GM12878 (cell line): ENCODE data around the gene RPLP1. TPM values are rescaled to one million over a fixed set of nuclear protein-coding genes. Genes with fewer than 3 reads are reported as not detected.
A peak's percentile ranks its signal among the peaks of the same experiment; 100 is the strongest.

Source experiments
- CBFB ChIP-seq: IDR thresholded peaks from 2 replicates; pipeline ENCODE4 v1.6.1; 2016; ENCODE audit warnings: antibody characterized with exemption, low read depth
- CBX3 ChIP-seq: fragments of 200-600 bp; sonication (generic); IDR thresholded peaks from 2 replicates; pipeline ENCODE4 v1.6.1; 2016; ENCODE audit warnings: low read depth, borderline replicate concordance
- CHD2 ChIP-seq: IDR thresholded peaks from 2 replicates; pipeline ENCODE4 v1.6.1; 2011; ENCODE audit warnings: low read depth, low read length, improper control_type of control experiment, borderline replicate concordance
- CUX1 ChIP-seq: IDR thresholded peaks from 2 replicates; pipeline ENCODE4 v1.6.1; 2012; ENCODE audit warnings: improper control_type of control experiment, low read depth, low read length; ENCODE audit not compliant: insufficient replicate concordance
- EP300 ChIP-seq, 2 experiments: fragments of 150-350 bp in 1 of 2; IDR thresholded peaks; 2 replicates each; pipeline ENCODE4 v1.6.1; 2011 to 2012; ENCODE audit warnings: low read depth in 2 of 2, low read length in 2 of 2, borderline replicate concordance in 1 of 2, improper control_type of control experiment in 1 of 2, inconsistent platforms in 1 of 2; ENCODE audit not compliant: control insufficient read depth in 1 of 2
- ESRRA ChIP-seq: IDR thresholded peaks from 2 replicates; pipeline ENCODE4 v1.6.1; 2012; ENCODE audit warnings: mild to moderate bottlenecking, low read length, improper control_type of control experiment
- IRF3 ChIP-seq: fragments of 450-650 bp; IDR thresholded peaks from 2 replicates; pipeline ENCODE4 v1.6.1; 2014; ENCODE audit warnings: mild to moderate bottlenecking
- MTA2 ChIP-seq: fragments of 450-650 bp; IDR thresholded peaks from 2 replicates; pipeline ENCODE4 v1.6.1; 2016; ENCODE audit warnings: low read depth, mild to moderate bottlenecking, moderate library complexity
- MYB ChIP-seq: fragments of 150-350 bp; IDR thresholded peaks from 2 replicates; pipeline ENCODE4 v1.6.1; 2014; ENCODE audit warnings: mild to moderate bottlenecking, low read depth, low read length, borderline replicate concordance
- NKRF ChIP-seq: fragments of 450-650 bp; conservative IDR thresholded peaks from 2 replicates; pipeline ENCODE4 v1.6.1; 2017; ENCODE audit warnings: mild to moderate bottlenecking, moderate library complexity
- PAX5 ChIP-seq: IDR thresholded peaks from 2 replicates; pipeline ENCODE4 v1.6.1; 2011; ENCODE audit warnings: low read depth, low read length, borderline replicate concordance
- TCF7 ChIP-seq: IDR thresholded peaks from 2 replicates; pipeline ENCODE4 v1.6.1; 2014; ENCODE audit warnings: antibody characterized with exemption, borderline replicate concordance
- USF2 ChIP-seq: IDR thresholded peaks from 2 replicates; pipeline ENCODE4 v1.6.1; 2011; ENCODE audit warnings: low read depth, low read length, improper control_type of control experiment, borderline replicate concordance
- YY1 ChIP-seq: IDR thresholded peaks from 2 replicates; pipeline ENCODE4 v1.6.1; 2011; ENCODE audit warnings: low read depth, mild to moderate bottlenecking, low read length
- polyA plus RNA-seq, 11 experiments: library from polyadenylated mRNA; depleted of rRNA in 4 of 11; unstranded in 6 of 11; stranded (reverse) in 5 of 11; fragments of >200 nt; fragmentation: Nextera tagmentation in 4 of 11; fragmentation: Illumina TruSeq in 1 of 11; extraction: Ambion mirVana in 4 of 11; extraction: Trizol in 1 of 11; gene quantifications; 1 replicate in 1 of 11; 2 replicates in 10 of 11; pipeline versions ENCODE4 v1.2.1 to v1.2.3, GENCODE V29; 2011 to 2016; ENCODE audit warnings: inconsistent platforms in 2 of 11, missing spikeins in 2 of 11, low read depth in 1 of 11
- total RNA-seq, 4 experiments: library from RNA; depleted of rRNA in 3 of 4; stranded (reverse); fragments of >200 nt in 3 of 4; fragmentation: Illumina TruSeq in 1 of 4; extraction: Trizol in 1 of 4; gene quantifications; 2 replicates each; pipeline versions ENCODE4 v1.2.1 to v1.2.3, GENCODE V29; 2013 to 2021

RPLP1 gene
- total and polyA plus RNA-seq, 10 of the 15 experiments (the other 5 are each of a cell fraction or from before 2014, with no cell fraction given) = 217 to 3,098 (median 1,664) TPM

DNA sequence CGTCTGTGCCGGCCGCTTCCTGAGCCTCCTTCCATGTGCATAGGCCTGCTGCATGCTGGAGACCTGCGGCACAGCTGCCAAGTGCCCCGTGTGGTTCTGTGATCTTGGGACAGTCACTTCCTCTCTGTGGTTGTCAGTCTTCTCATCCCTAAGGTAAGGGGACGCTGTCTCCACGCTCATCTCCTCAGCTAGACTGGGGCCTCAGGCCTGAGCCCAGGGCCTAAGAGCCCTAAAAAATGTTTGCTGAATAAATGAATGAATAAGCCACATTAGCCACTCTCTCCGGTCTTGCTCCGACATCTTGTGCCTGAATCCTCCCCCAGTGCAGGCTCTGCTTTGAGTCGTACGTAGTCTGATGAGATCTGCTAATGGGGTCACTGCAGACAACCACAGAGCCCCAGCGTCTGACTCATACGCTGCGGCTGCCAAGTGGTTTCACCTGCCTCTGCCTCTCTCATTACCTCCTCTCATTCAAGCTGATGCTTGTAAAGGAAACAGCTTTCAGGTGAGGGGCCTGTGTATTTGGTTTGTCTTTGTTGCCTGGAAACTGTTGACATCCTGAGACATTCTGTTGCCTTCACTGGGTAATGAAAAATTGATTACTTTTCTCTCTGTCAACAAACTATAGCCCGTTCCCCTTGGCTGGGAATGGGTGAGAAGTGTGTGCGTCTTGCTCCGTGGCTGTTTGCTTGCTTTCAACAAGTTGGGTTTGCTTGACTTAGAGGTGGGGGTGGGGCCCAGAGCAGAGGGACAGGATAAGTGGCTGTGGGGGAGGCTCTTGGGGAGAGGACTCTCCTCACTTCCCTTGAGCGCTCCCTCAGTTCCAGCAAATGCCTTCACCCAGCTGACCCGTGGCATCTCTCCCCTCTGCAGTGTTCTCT lies 15.9 kb downstream of the RPLP1 start (continued):
- TF ChIP-seq CUX1 (no peak), TCF7 (no peak), MTA2 (peak; percentile 88), CBFB (no peak; the same call in 1 of the 2 replicates), MYB (no peak), IRF3 (no peak), EP300 (IDR thresholded peaks at IDR 0.05; ENCODE audit: borderline replicate concordance in 1 of 2, control insufficient read depth in 1 of 2, low read depth in 2 of 2, low read length in 2 of 2) (peak; percentile 49 to 61), YY1 (peak; percentile 64; the same call in 1 of the 2 replicates), PAX5 (no peak), CHD2 (no peak; the same call in 1 of the 2 replicates), NKRF (no peak), ESRRA (no peak), USF2 (no peak), CBX3 (no peak)
